Measurements from ENCODE around the gene CRIP2.

CRIP2 gene

GRCh38 chr14:105487986-105488777 lies 13.6 kb downstream of the CRIP2 start:
- no peak for DNase-seq (ENCODE audit: low spot score)

GRCh38 chr14:105488781-105489541 lies 14.3 kb downstream of the CRIP2 start:
- DNase-seq (ENCODE audit: low spot score) = no peak

GRCh38 chr14:105489542-105490266 lies 15.1 kb downstream of the CRIP2 start:
- DNase-seq (ENCODE audit: low spot score) = peak; percentile 63

- no peak for DNase-seq (ENCODE audit: low spot score)
Measured at GRCh38 chr14:105490267-105490571, 15.6 kb downstream of the CRIP2 start.

- peak; percentile 100 for DNase-seq (ENCODE audit: low spot score)
Measured at GRCh38 chr14:105490572-105491365, 16.1 kb downstream of the CRIP2 start, which contains the start of gene TEDC1. TEDC1 (plus strand) TSS chr14:105491246; CDS start chr14:105491376, 130 bp downstream.

- DNase-seq (ENCODE audit: low spot score) = peak; percentile 51
Measured at GRCh38 chr14:105491366-105491973, 16.8 kb downstream of the CRIP2 start.

- no peak for DNase-seq (ENCODE audit: low spot score)
Measured at GRCh38 chr14:105492031-105492970, 17.7 kb downstream of the CRIP2 start.

GRCh38 chr14:105492971-105493871 lies 18.6 kb downstream of the CRIP2 start:
- no peak for DNase-seq (ENCODE audit: low spot score)

- DNase-seq (ENCODE audit: low spot score) = no peak
Measured at GRCh38 chr14:105493921-105494605, 19.4 kb downstream of the CRIP2 start.

- no peak for DNase-seq (ENCODE audit: low spot score)
Measured at GRCh38 chr14:105494606-105494929, 19.9 kb downstream of the CRIP2 start.

GRCh38 chr14:105495101-105495989 lies 20.7 kb downstream of the CRIP2 start:
- no peak for DNase-seq (ENCODE audit: low spot score)

- no peak for DNase-seq (ENCODE audit: low spot score)
Measured at GRCh38 chr14:105495990-105496830, 21.6 kb downstream of the CRIP2 start.

GRCh38 chr14:105496831-105497591 lies 22.4 kb downstream of the CRIP2 start:
- no peak for DNase-seq (ENCODE audit: low spot score)

GRCh38 chr14:105497671-105498429 lies 23.2 kb downstream of the CRIP2 start:
- no peak for DNase-seq (ENCODE audit: low spot score)
